HG03139 (cell line): ENCODE results near the gene BTBD16.

Source experiments
- ATAC-seq: cut with Tn5 transposase; IDR thresholded peaks from one replicate; pipeline ENCODE4 v1.9.1; 2021; ENCODE audit not compliant: unreplicated experiment

BTBD16 gene

GRCh38 chr10:122267849-122268737 is 3.0 kb upstream of the BTBD16 start:
- ATAC-seq = peak; percentile 85

- ATAC-seq = no peak
Measured at GRCh38 chr10:122269059-122269687, 1.9 kb upstream of the BTBD16 start.

GRCh38 chr10:122273966-122274545 is 3.0 kb downstream of the BTBD16 start:
- ATAC-seq = no peak

GRCh38 chr10:122276611-122277208 is 5.6 kb downstream of the BTBD16 start:
- ATAC-seq = no peak

- no peak for ATAC-seq
Measured at GRCh38 chr10:122277526-122278136, 6.5 kb downstream of the BTBD16 start.

GRCh38 chr10:122279725-122280141 is 8.6 kb downstream of the BTBD16 start:
- ATAC-seq = no peak

- ATAC-seq = no peak
Measured at GRCh38 chr10:122280156-122280555, 9.1 kb downstream of the BTBD16 start.

GRCh38 chr10:122281018-122281626 is 10.0 kb downstream of the BTBD16 start:
- no peak for ATAC-seq

GRCh38 chr10:122281751-122282150 is 10.7 kb downstream of the BTBD16 start:
- no peak for ATAC-seq

- no peak for ATAC-seq
Measured at GRCh38 chr10:122282253-122282671, 11.2 kb downstream of the BTBD16 start.

- no peak for ATAC-seq
Measured at GRCh38 chr10:122282909-122283308, 11.8 kb downstream of the BTBD16 start.

- ATAC-seq = no peak
Measured at GRCh38 chr10:122285506-122286444, 14.7 kb downstream of the BTBD16 start.

GRCh38 chr10:122286867-122287266 is 15.8 kb downstream of the BTBD16 start:
- no peak for ATAC-seq

GRCh38 chr10:122287570-122287969 is 16.5 kb downstream of the BTBD16 start:
- no peak for ATAC-seq

- ATAC-seq = no peak
Measured at GRCh38 chr10:122288262-122288661, 17.2 kb downstream of the BTBD16 start.

GRCh38 chr10:122288917-122289316 is 17.8 kb downstream of the BTBD16 start:
- no peak for ATAC-seq

- ATAC-seq = no peak
Measured at GRCh38 chr10:122290334-122290733, 19.2 kb downstream of the BTBD16 start.

GRCh38 chr10:122290833-122291532 is 19.9 kb downstream of the BTBD16 start:
- ATAC-seq = no peak

- no peak for ATAC-seq
Measured at GRCh38 chr10:122291739-122292138, 20.6 kb downstream of the BTBD16 start.
